GM12872 (cell line): ENCODE results near the gene SLC6A19.

ENCODE experiments used
- CTCF ChIP-seq: IDR thresholded peaks from 3 replicates; pipeline ENCODE4 v1.5.1; 2011; ENCODE audit warnings: low read depth, mild to moderate bottlenecking, low read length, moderate library complexity; ENCODE audit not compliant: insufficient read depth

The SLC6A19 gene

GRCh38 chr5:1225081-1225480 is 23.7 kb downstream of the SLC6A19 start, which contains the start of gene SLC6A18:
Gene SLC6A18 (plus strand): TSS chr5:1225381. CDS start chr5:1225478, 97 bp downstream.
- no peak for TF ChIP-seq CTCF

- TF ChIP-seq CTCF, result no peak
These were observed 24.8 kb downstream of the SLC6A19 start for GRCh38 chr5:1226231-1226630.

- TF ChIP-seq CTCF, result no peak
These were observed 25.6 kb downstream of the SLC6A19 start for GRCh38 chr5:1226839-1227581.

GRCh38 chr5:1227667-1228066 is 26.3 kb downstream of the SLC6A19 start:
- TF ChIP-seq CTCF, result no peak

GRCh38 chr5:1228120-1228519 is 26.7 kb downstream of the SLC6A19 start:
- no peak for TF ChIP-seq CTCF

- TF ChIP-seq CTCF, result no peak
These were observed 28.4 kb downstream of the SLC6A19 start for GRCh38 chr5:1229822-1230221.

- TF ChIP-seq CTCF, result no peak
These were observed 29.2 kb downstream of the SLC6A19 start for GRCh38 chr5:1230551-1230950.
